Heart left ventricle (tissue), 16 donors: ENCODE results near the gene NFASC. TPM values are rescaled to one million over a fixed set of nuclear protein-coding genes. Genes with fewer than 3 reads are reported as not detected.

Experiments used
- ATAC-seq, 4 donors: fragments of 200-7000 bp; cut with Tn5 transposase; one replicate each; pipeline ENCODE4 v1.9.1; 2020 to 2022; ENCODE audit warnings: moderate library complexity in 4 of 4, mild to moderate bottlenecking in 3 of 4, moderate number of reproducible peaks in 1 of 4
- DNase-seq, 5 donors: peaks; one replicate each; pipeline ENCODE4 v3.0.0-alpha.2; 2020
- H3K27ac ChIP-seq, 12 donors: fragments of 200-600 bp; sonication (generic) in 4 of 12; one replicate each; pipeline versions ENCODE4 v1.5.0 to v1.8.0; 2016 to 2022; ENCODE audit warnings: mild to moderate bottlenecking in 2 of 12
- H3K27me3 ChIP-seq, 9 donors: fragments of 200-600 bp; sonication (generic) in 2 of 9; one replicate each; pipeline versions ENCODE4 v1.5.1 to v1.8.0; 2016 to 2022; ENCODE audit warnings: mild to moderate bottlenecking in 3 of 9
- H3K36me3 ChIP-seq, 9 donors: fragments of 200-600 bp; sonication (generic) in 2 of 9; one replicate each; pipeline versions ENCODE4 v1.5.0 to v1.8.0; 2018 to 2022; ENCODE audit warnings: mild to moderate bottlenecking in 2 of 9
- H3K4me1 ChIP-seq, 12 donors: fragments of 200-600 bp; sonication (generic) in 4 of 12; one replicate each; pipeline versions ENCODE4 v1.5.0 to v1.8.0; 2016 to 2022; ENCODE audit warnings: mild to moderate bottlenecking in 3 of 12
- H3K4me3 ChIP-seq, 12 donors: fragments of 200-600 bp; sonication (generic) in 4 of 12; one replicate each; pipeline versions ENCODE4 v1.5.0 to v1.8.0; 2017 to 2022; ENCODE audit warnings: mild to moderate bottlenecking in 9 of 12, moderate library complexity in 4 of 12
- H3K9me3 ChIP-seq, 12 donors: fragments of 200-600 bp; sonication (generic) in 4 of 12; one replicate each; pipeline versions ENCODE4 v1.5.0 to v1.8.0; 2016 to 2022; ENCODE audit warnings: mild to moderate bottlenecking in 1 of 12
- POLR2A ChIP-seq, 2 donors: fragments of 450-650 bp; IDR thresholded peaks; one replicate each; pipeline ENCODE4 v1.6.1; 2017; ENCODE audit warnings: antibody characterized with exemption in 2 of 2, mild to moderate bottlenecking in 2 of 2, moderate library complexity in 2 of 2
- whole genome bisulfite sequencing, 4 donors: extraction: QIAGEN DNeasy Blood & Tissue Kit in 2 of 4; methylation state at CpG; one replicate each; pipeline versions ENCODE4 v1.1.5 to v1.1.7; 2013 to 2018; 5-methylcytosine and 5-hydroxymethylcytosine counted together
- intact Hi-C, 10 donors: fragments of 100-400 bp; cut with DNase I; formaldehyde crosslinking; loops; one replicate each; pipeline versions ENCODE4 v1.11.1 to v1.14.2; 2022
- polyA plus RNA-seq, 2 donors: library from polyadenylated mRNA; stranded (reverse); fragments of 200-250 nt; gene quantifications; one replicate each; pipeline ENCODE4 v1.2.3, GENCODE V29; 2013
- total RNA-seq, 9 donors: library from RNA; depleted of rRNA in 2 of 9; stranded (reverse); fragments of >200 nt in 2 of 9; fragmentation: NEBNext Ultra II Directional in 3 of 9; extraction: Animal tissue kit (Norgen Biotek cat#: 25700) in 3 of 9; gene quantifications; one replicate each; pipeline versions ENCODE4 v1.1.0 to v1.2.4, GENCODE V29; 2016 to 2023
- TF ChIP-seq, protein P1 (sequence below), 12 donors: fragments of 200-600 bp; sonication (generic) in 4 of 12; IDR thresholded peaks; one replicate each; pipeline versions ENCODE4 v1.5.0 to v1.8.0; 2018 to 2022; ENCODE audit warnings: antibody characterized with exemption in 12 of 12, mild to moderate bottlenecking in 5 of 12
- donor health status: ischemic (EF 13 %, LVEDD 7.1; RV severe dilation, severe dysfunction).
- donor health status: healthy with polysubstance abuse.
- donor health status: DM: no; HTN: yes; CAD: no.
- donor health status: DM: no; HTN: no; CAD: no.
- donor health status: ischemic (EF 25% LVEDD 6.9; RV normal size, moderate dysfunction).
- donor health status: ischemic (EF 25% LVEDD 5.7; RV mildly dilated, moderate dysfunction).
- donor health status: healthy.
- donor health status: DM: yes; HTN: yes; CAD: no.
- donor health status: ischemic (EF 35%, LVEDD 5.7; RV mildly dilated, moderate dysfunction).
- donor health status: nonischemic (EF 11% LVEDD 7.7; RV severe dilation, severe dysfunction).
- donor health status: DM: yes; HTN: yes; CAD: no.
- donor health status: PGD.
- donor health status: ischemic (EF 29% LVEDD 5.4; RV normal size, mild dysfunction).
- donor health status: nonischemic (EF 23%, LVEDD 6.1; RV moderate dilation, normal function).

Gene NFASC
- total and polyA plus RNA-seq, 11 donors, result 2.5 to 14.6 (median 10.3) TPM

DNA sequence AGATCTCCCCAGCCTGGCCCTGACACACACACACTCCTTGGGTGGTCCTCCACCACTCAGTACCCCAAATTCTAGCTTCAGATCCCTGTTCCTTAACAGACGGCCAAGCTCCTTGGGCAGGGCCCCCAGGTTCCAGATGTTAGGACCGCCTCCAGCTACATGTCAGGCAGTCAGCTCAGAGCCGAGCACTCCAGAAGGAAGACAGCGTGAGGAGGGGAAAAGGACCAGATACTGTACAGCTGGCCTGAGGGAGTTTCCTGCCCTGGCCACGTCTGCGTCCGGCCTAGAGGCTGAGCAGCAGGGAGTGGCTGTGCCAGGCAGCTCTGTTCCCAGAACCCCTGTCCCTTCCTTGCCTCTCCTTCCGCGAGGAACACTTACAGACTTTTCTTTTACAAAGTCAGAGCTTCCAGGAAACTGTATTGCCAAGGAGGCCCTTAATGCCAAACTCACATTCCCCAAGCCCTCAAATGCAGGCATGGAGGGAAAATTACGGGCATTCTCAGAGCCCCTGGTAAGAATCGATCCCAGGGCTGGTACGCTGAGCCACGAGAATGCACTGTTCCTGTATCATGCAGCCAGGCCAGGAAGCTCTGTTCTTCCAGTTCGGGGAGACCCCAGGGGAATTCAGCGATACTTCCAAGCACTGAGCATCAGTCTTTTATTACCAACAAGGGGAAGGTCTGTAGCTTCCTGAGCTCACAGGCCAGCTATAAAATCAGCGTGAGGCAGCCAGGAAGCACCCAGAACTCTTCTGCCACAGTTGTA is 127.1 kb downstream of the NFASC start:
- no peak overlapping the region for H3K4me3 ChIP-seq
- peaks cover 0 to 20% (median 9%) of the 10 kb centered on the region in 12 donors for H3K4me1 ChIP-seq
- TF ChIP-seq POLR2A (IDR thresholded peaks at IDR 0.05), result no peak
- TF ChIP-seq, protein P1, sequence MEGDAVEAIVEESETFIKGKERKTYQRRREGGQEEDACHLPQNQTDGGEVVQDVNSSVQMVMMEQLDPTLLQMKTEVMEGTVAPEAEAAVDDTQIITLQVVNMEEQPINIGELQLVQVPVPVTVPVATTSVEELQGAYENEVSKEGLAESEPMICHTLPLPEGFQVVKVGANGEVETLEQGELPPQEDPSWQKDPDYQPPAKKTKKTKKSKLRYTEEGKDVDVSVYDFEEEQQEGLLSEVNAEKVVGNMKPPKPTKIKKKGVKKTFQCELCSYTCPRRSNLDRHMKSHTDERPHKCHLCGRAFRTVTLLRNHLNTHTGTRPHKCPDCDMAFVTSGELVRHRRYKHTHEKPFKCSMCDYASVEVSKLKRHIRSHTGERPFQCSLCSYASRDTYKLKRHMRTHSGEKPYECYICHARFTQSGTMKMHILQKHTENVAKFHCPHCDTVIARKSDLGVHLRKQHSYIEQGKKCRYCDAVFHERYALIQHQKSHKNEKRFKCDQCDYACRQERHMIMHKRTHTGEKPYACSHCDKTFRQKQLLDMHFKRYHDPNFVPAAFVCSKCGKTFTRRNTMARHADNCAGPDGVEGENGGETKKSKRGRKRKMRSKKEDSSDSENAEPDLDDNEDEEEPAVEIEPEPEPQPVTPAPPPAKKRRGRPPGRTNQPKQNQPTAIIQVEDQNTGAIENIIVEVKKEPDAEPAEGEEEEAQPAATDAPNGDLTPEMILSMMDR (IDR thresholded peaks at IDR 0.05), result no peak
- peak in 3 of 4 donors; percentile 46 to 77 (median 62) for ATAC-seq
- no peaks in the 10 kb centered on the region for H3K27me3 ChIP-seq
- H3K36me3 ChIP-seq, result peaks cover 0 to 3% (median 0%) of the 10 kb centered on the region in 9 donors
- no peaks in the 10 kb centered on the region for H3K9me3 ChIP-seq
- H3K27ac ChIP-seq, result peak overlapping the region in 7 of 12 donors; percentile 11 to 62 (median 33)
- intact Hi-C loops, result loop anchor here in 1 of 10 donors (2.0 kb wide), 1 partner anchor 33 kb away; no protein-coding TSS in a partner anchor
- 51 to 55% (median 53%) methylated on average over 16 of the region's 16 CpGs for WGBS, 4 donors
- peak in 2 of 5 donors; percentile 40 to 42 for DNase-seq

DNA sequence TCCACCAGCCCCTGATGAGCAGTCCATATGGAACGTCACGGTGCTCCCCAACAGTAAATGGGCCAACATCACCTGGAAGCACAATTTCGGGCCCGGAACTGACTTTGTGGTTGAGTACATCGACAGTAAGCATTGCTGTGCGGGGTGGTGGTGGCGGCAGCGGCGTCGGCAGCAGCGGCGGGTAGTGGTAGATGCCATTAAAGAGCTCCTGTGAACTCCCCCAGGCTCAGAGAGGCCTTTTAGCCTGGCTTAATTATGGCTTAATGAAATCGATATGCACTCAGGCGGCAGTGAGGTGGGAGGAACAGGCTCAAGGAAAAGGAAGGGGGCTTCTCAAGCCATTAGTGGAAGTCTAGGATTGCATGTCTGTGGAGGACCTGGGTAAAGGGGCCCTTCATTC is 130.5 kb downstream of the NFASC start:
- no peaks in the 10 kb centered on the region for H3K36me3 ChIP-seq
- ATAC-seq, result no peak
- intact Hi-C loops, result no loop called here
- TF ChIP-seq, protein P1 (IDR thresholded peaks at IDR 0.05), result no peak
- no peak for TF ChIP-seq POLR2A (IDR thresholded peaks at IDR 0.05)
- no peak overlapping the region for H3K4me3 ChIP-seq
- H3K27ac ChIP-seq, result no peak overlapping the region
- H3K27me3 ChIP-seq, result no peaks in the 10 kb centered on the region
- H3K9me3 ChIP-seq, result no peaks in the 10 kb centered on the region
- DNase-seq, result no peak
- H3K4me1 ChIP-seq, result peaks cover 0 to 28% (median 9%) of the 10 kb centered on the region in 12 donors
- 93 to 96% (median 96%) methylated on average over 14 of the region's 14 CpGs for WGBS, 4 donors

DNA sequence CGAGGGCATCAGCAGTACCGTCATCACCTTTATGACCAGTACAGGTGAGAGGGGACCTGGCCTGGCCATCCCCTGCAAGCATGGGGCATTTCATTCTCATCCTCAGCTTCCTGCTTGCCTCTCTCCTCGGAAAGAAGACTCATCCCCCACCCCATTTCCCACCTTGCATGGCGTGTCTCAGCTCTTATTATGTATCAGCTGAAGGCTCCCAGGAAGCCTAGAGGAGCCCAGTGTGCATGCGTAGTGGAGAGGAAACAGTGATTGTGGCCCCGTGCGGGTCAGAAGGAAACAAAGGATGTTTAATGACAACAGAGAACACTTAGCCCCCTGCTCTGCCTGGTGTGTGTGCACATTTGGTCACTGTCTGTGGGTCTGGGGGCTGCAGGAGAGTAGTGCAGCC is 132.0 kb downstream of the NFASC start:
- TF ChIP-seq POLR2A (IDR thresholded peaks at IDR 0.05), result no peak
- TF ChIP-seq, protein P1 (IDR thresholded peaks at IDR 0.05), result no peak
- Histone ChIP-seq H3K27me3 (peaks cover 0 to 7% (median 0%) of the 10 kb centered on the region in 9 donors), H3K4me1 (peaks cover 0 to 15% (median 4%) of the 10 kb centered on the region in 12 donors), H3K36me3 (no peaks in the 10 kb centered on the region), H3K4me3 (no peak overlapping the region), H3K9me3 (no peaks in the 10 kb centered on the region), H3K27ac (no peak overlapping the region)
- DNase-seq (no peak), ATAC-seq (no peak)
- WGBS, 4 donors, result 75 to 91% (median 82%) methylated on average over 7 of the region's 7 CpGs
- intact Hi-C loops, result no loop called here

DNA sequence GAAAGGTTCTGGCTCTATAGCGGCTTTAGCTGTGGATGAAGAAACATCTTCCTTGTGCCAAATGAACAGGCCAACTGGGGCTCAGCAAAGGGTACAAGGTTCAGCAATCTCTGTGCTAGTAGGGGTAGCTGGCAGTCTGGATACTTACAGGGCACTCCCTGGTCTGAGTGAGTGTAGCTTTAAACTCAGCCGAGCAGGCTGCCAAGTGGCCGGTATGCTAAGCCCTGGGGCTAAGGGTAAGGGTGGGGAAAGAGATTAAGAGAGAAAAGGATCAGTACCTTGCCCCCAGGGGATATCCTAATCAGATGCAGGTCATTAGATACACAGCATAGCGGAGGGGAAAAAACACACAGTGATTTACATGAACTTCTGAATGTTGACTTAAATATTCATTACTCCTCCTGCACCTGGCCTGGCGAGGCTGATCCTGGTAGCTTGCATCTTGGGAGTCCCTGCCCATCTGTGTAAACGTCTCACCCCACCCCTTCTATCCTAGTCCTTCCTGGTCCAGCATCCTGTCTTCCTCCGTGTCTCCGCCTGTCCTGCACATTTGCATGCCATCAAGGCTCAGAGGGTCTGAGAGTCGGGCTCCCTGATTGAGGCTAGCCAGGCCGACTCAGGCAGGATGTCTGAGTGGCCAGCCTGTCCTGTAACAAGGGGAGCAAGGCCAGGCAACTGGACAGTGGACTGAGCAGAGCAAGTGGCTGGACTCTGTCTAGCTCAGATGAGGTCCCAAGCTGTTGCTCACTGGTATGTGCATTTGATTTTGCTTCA is 132.9 kb downstream of the NFASC start:
- Histone ChIP-seq H3K4me1 (peaks cover 0 to 9% (median 0%) of the 10 kb centered on the region in 12 donors), H3K4me3 (no peak overlapping the region), H3K27ac (no peak overlapping the region), H3K27me3 (peaks cover 0 to 7% (median 0%) of the 10 kb centered on the region in 9 donors), H3K36me3 (no peaks in the 10 kb centered on the region), H3K9me3 (no peaks in the 10 kb centered on the region)
- TF ChIP-seq POLR2A (IDR thresholded peaks at IDR 0.05), result no peak
- TF ChIP-seq, protein P1 (IDR thresholded peaks at IDR 0.05), result no peak
- no peak for ATAC-seq
- 61 to 72% (median 64%) methylated on average over 10 of the region's 10 CpGs for WGBS, 4 donors
- DNase-seq, result no peak
- intact Hi-C loops, result no loop called here
